ENCODE measurements around the gene MIOX.

The MIOX gene

GRCh38 chr22:50461979-50462540 lies 24.6 kb upstream of the MIOX start:
- no peak for DNase-seq
- TF ChIP-seq GATA1 (IDR thresholded peaks at IDR 0.05; ENCODE audit: low read depth, low read length) (no peak), POLR2A (IDR thresholded peaks at IDR 0.05; ENCODE audit: low read length) (no peak)

- no peak for TF ChIP-seq GATA1 (IDR thresholded peaks at IDR 0.05; ENCODE audit: low read depth, low read length)
- DNase-seq = no peak
These were observed 23.3 kb upstream of the MIOX start for GRCh38 chr22:50463188-50463900.

- TF ChIP-seq POLR2A (IDR thresholded peaks at IDR 0.05; ENCODE audit: low read length) (no peak), GATA1 (IDR thresholded peaks at IDR 0.05; ENCODE audit: low read depth, low read length) (no peak)
- DNase-seq = no peak
These were observed 22.2 kb upstream of the MIOX start for GRCh38 chr22:50464451-50464850.

- TF ChIP-seq POLR2A (IDR thresholded peaks at IDR 0.05; ENCODE audit: low read length) (no peak), GATA1 (IDR thresholded peaks at IDR 0.05; ENCODE audit: low read depth, low read length) (no peak)
These were observed 21.4 kb upstream of the MIOX start for GRCh38 chr22:50465066-50465930.

GRCh38 chr22:50467341-50467740 lies 19.3 kb upstream of the MIOX start:
- no peak for DNase-seq

More at GRCh38 chr22:50465066-50465930, 21.4 kb upstream of the MIOX start:
- no peak for DNase-seq

GRCh38 chr22:50467773-50468440 lies 18.8 kb upstream of the MIOX start:
- no peak for TF ChIP-seq GATA1 (IDR thresholded peaks at IDR 0.05; ENCODE audit: low read depth, low read length)
- no peak for TF ChIP-seq POLR2A (IDR thresholded peaks at IDR 0.05; ENCODE audit: low read length)
- no peak for DNase-seq

More at GRCh38 chr22:50467341-50467740, 19.3 kb upstream of the MIOX start:
- TF ChIP-seq POLR2A (IDR thresholded peaks at IDR 0.05; ENCODE audit: low read length) (no peak), GATA1 (IDR thresholded peaks at IDR 0.05; ENCODE audit: low read depth, low read length) (no peak)

GRCh38 chr22:50468626-50469025 lies 18.0 kb upstream of the MIOX start:
- no peak for TF ChIP-seq GATA1 (IDR thresholded peaks at IDR 0.05; ENCODE audit: low read depth, low read length)
- no peak for TF ChIP-seq POLR2A (IDR thresholded peaks at IDR 0.05; ENCODE audit: low read length)
- DNase-seq = no peak

- DNase-seq = peak; percentile 37 to 44
- TF ChIP-seq POLR2A (IDR thresholded peaks at IDR 0.05; ENCODE audit: low read length) = no peak
- TF ChIP-seq GATA1 (IDR thresholded peaks at IDR 0.05; ENCODE audit: low read depth, low read length) = no peak
These were observed 17.0 kb upstream of the MIOX start for GRCh38 chr22:50469377-50470305.

- DNase-seq = no peak
- TF ChIP-seq POLR2A (IDR thresholded peaks at IDR 0.05; ENCODE audit: low read length) (no peak), GATA1 (IDR thresholded peaks at IDR 0.05; ENCODE audit: low read depth, low read length) (no peak)
These were observed 16.2 kb upstream of the MIOX start for GRCh38 chr22:50470491-50470890.

- DNase-seq = no peak
- no peak for TF ChIP-seq GATA1 (IDR thresholded peaks at IDR 0.05; ENCODE audit: low read depth, low read length)
- TF ChIP-seq POLR2A (IDR thresholded peaks at IDR 0.05; ENCODE audit: low read length) = no peak
These were observed 15.3 kb upstream of the MIOX start for GRCh38 chr22:50471197-50471847.

- no peak for DNase-seq
- TF ChIP-seq GATA1 (IDR thresholded peaks at IDR 0.05; ENCODE audit: low read depth, low read length) = no peak
These were observed 14.7 kb upstream of the MIOX start for GRCh38 chr22:50471962-50472361.

GRCh38 chr22:50473088-50473487 lies 13.6 kb upstream of the MIOX start:
- DNase-seq = peak; percentile 36 to 58

More at GRCh38 chr22:50473088-50473487, 13.6 kb upstream of the MIOX start:
- TF ChIP-seq POLR2A (IDR thresholded peaks at IDR 0.05; ENCODE audit: low read length) (no peak), GATA1 (IDR thresholded peaks at IDR 0.05; ENCODE audit: low read depth, low read length) (no peak)

Measured in erythroblast (primary cell).